Fibroblast of skin of left quadriceps (primary cell): ENCODE data around the gene NEK10.

ENCODE experiments used
- DNase-seq, 2 experiments: peaks; one replicate each; pipeline ENCODE4 v3.0.0-alpha.2; 2013; ENCODE audit warnings: low read depth in 2 of 2

Gene NEK10

DNA sequence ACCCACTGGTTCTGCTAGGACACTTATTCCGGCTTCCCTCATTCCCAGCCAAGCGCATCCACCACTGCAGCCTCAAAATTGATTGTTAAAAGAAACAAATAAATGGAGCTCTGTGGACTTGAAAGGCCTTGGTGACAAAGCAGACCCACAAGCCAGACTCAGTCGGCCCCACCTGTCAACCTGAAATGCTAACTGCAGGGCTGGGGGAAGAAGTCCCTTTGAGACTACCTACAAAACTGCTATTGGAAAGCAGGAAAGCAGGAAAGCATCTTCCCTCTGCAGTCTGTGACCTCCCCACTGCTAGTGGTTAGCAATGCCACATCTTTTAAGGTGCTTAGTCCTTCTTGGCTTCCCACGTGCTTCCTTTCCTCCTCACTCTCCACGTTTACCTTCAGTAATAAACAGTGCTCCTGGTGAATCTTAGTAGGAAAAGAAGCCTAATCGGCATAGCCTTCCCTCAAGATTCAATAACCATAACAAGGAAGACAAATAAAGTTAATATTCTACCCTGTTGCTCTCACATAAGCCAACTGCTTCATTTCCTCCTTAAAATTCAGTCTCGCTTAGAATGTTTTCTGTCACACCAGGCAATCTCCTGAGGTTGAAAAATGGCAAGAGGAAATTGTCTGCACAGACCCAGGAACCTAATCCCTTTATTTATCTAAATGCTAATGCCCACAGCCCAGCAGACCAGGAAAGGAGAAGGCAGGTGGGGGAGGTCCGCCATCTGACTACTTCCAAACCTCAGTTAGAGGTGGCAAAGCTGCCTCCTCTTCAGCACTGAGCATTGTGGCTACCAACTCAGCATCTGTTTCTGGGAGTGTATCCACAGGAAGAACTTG lies 296.2 kb downstream of the NEK10 start:
- no peak for DNase-seq

DNA sequence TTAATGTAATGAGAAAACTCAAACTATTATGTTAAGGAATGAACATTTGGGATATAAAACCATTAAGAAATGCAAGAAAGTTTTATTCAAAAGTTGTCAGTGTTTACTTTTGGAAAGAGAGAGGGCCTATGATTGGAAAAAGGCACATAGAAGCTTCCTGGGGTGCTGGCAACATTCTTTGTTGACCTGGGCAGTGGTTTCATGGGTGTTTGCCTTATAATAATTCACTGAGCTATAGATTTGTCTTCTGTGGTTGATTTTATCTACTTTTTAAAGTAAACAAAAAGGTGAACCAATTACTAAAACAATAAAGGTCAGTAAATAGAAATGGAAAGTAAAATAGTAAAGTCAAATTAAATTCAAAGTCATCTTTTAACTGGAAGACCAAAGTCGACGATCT lies 308.8 kb downstream of the NEK10 start:
- no peak for DNase-seq
